PFSK-1 (cell line): ENCODE measurements around the gene DAGLA.

ENCODE experiments used
- FOXP2 ChIP-seq: optimal IDR thresholded peaks from 2 replicates; pipeline ENCODE3; 2011; ENCODE audit warnings: borderline replicate concordance, control low read depth, inconsistent platforms; ENCODE audit not compliant: insufficient read depth; ENCODE audit errors: extremely low read length, extremely low read depth
- POLR2AphosphoS5 ChIP-seq: IDR thresholded peaks from 2 replicates; pipeline ENCODE4 v1.6.1; 2012; ENCODE audit warnings: low read depth, mild to moderate bottlenecking, control low read depth, low read length, moderate library complexity
- REST ChIP-seq, 2 experiments: IDR thresholded peaks; 2 replicates each; pipeline versions ENCODE4 v1.6.1 to v1.8.0; 2011 to 2012; ENCODE audit warnings: low read depth in 2 of 2, low read length in 2 of 2, control low read depth in 1 of 2, inconsistent platforms in 1 of 2, mild to moderate bottlenecking in 1 of 2, moderate library complexity in 1 of 2; ENCODE audit not compliant: insufficient read depth in 1 of 2
- SIN3A ChIP-seq: IDR thresholded peaks from 2 replicates; pipeline ENCODE4 v1.6.1; 2012; ENCODE audit warnings: mild to moderate bottlenecking, low read length, moderate library complexity, borderline replicate concordance; ENCODE audit not compliant: insufficient read depth
- TAF1 ChIP-seq: IDR thresholded peaks from 2 replicates; pipeline ENCODE4 v1.6.1; 2012; ENCODE audit warnings: low read length, control low read depth, borderline replicate concordance; ENCODE audit not compliant: insufficient read depth

- TF ChIP-seq SIN3A (no peak), REST (IDR thresholded peaks at IDR 0.05; ENCODE audit: insufficient read depth in 1 of 2, low read depth in 2 of 2, low read length in 2 of 2) (no peak), POLR2AphosphoS5 (no peak), TAF1 (no peak), FOXP2 (no peak)
These were observed 29.8 kb downstream of the DAGLA start for GRCh38 chr11:61710019-61710418.
